SKM-1 treated with dmso at 0.1 percent for 144 hours (cell line): Measurements from ENCODE around the gene TBC1D10B.
"Not testable (repeated sequence)": the region's sequence is repeated elsewhere in the genome, so short reads cannot be mapped to it uniquely, and the experiment has no call there.

Experiments
- DNase-seq: peaks from one replicate; lab custom pipeline; 2025; ENCODE audit not compliant: unreplicated experiment; lab: John Stamatoyannopoulos, UW

Gene TBC1D10B

GRCh38 chr16:30397776-30398660 is 27.7 kb upstream of the TBC1D10B start:
- DNase-seq = no peak

GRCh38 chr16:30397056-30397455 is 26.8 kb upstream of the TBC1D10B start:
- DNase-seq = no peak

- DNase-seq = not testable (repeated sequence)
Observed at GRCh38 chr16:30396627-30397026, 26.3 kb upstream of the TBC1D10B start.

GRCh38 chr16:30395992-30396585 is 25.8 kb upstream of the TBC1D10B start:
- peak; percentile 35 for DNase-seq

GRCh38 chr16:30395155-30395991 is 25.1 kb upstream of the TBC1D10B start, which contains the start of gene ZNF48:
ZNF48 (plus strand) TSS chr16:30395420; CDS start chr16:30395795, 375 bp downstream.
- DNase-seq = peak; percentile 62

GRCh38 chr16:30394592-30395154 is 24.4 kb upstream of the TBC1D10B start:
- DNase-seq = no peak

GRCh38 chr16:30383521-30383920 is 13.2 kb upstream of the TBC1D10B start:
- DNase-seq = no peak

- DNase-seq = no peak
Observed at GRCh38 chr16:30382111-30382881, 12.0 kb upstream of the TBC1D10B start, which contains the start of gene SEPTIN1. SEPTIN1 (minus strand) TSS chr16:30382561; CDS start chr16:30382542, 19 bp downstream.

- no peak for DNase-seq
Observed at GRCh38 chr16:30381291-30382041, 11.2 kb upstream of the TBC1D10B start.

GRCh38 chr16:30380803-30381208 is 10.5 kb upstream of the TBC1D10B start:
- no peak for DNase-seq

- no peak for DNase-seq
Observed at GRCh38 chr16:30380072-30380802, 9.9 kb upstream of the TBC1D10B start.

GRCh38 chr16:30379158-30379783 is 9.0 kb upstream of the TBC1D10B start:
- no peak for DNase-seq

- DNase-seq = peak; percentile 97
Observed at GRCh38 chr16:30378236-30379157, 8.2 kb upstream of the TBC1D10B start.

- peak; percentile 69 for DNase-seq
Observed at GRCh38 chr16:30377812-30378235, 7.5 kb upstream of the TBC1D10B start.

- DNase-seq = peak; percentile 69
Observed at GRCh38 chr16:30377050-30377811, 6.9 kb upstream of the TBC1D10B start.

GRCh38 chr16:30376461-30376902 is 6.2 kb upstream of the TBC1D10B start:
- DNase-seq = no peak
